ENCODE results near the gene CFD. TPM values are rescaled to one million over a fixed set of nuclear protein-coding genes. Genes with fewer than 3 reads are reported as not detected.

Gene CFD
- polyA plus RNA-seq, 1 experiment = 0.77 TPM

DNA sequence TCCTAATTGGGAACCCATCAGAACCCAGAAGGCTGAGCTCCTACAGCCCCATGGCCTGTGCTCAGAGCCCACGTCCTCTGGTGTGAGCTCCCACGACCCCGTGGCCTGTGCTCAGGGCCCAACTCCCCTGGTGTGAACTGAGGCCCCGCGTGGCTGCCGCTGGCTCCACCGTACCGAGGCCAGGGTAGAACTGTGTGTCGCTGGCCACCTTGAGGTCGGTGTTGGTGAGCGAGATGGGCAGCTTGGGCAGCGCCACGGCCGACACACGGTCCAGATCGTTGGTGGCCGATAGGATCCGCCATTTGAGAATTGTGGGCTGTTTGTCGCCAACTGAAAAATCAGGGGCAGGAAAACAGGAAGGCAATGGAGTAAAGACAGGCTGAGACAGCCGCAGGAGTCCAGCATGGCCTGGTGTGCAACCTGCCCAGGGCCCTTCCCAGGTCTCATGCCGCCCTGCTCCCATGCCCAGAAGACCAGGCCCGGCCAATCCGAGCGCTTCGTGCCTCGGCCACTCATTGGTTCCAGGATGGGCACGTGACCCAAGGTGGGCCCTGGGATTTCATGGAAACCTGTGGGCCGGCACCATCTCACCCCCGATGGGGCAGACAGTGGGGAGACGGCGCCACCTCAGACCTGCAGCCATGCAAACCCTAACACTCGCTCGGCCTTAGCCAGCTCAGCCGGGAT, 22.1 kb downstream of the CFD start:
- TF ChIP-seq, protein P1, sequence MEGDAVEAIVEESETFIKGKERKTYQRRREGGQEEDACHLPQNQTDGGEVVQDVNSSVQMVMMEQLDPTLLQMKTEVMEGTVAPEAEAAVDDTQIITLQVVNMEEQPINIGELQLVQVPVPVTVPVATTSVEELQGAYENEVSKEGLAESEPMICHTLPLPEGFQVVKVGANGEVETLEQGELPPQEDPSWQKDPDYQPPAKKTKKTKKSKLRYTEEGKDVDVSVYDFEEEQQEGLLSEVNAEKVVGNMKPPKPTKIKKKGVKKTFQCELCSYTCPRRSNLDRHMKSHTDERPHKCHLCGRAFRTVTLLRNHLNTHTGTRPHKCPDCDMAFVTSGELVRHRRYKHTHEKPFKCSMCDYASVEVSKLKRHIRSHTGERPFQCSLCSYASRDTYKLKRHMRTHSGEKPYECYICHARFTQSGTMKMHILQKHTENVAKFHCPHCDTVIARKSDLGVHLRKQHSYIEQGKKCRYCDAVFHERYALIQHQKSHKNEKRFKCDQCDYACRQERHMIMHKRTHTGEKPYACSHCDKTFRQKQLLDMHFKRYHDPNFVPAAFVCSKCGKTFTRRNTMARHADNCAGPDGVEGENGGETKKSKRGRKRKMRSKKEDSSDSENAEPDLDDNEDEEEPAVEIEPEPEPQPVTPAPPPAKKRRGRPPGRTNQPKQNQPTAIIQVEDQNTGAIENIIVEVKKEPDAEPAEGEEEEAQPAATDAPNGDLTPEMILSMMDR (IDR thresholded peaks at IDR 0.05; ENCODE audit: insufficient read depth, low read depth, low read length) = no peak
- CTCF ChIA-PET = no interaction called here
- no peak for DNase-seq (ENCODE audit: low read depth)
- no peaks in the 10 kb centered on the region for H3K27me3 ChIP-seq (ENCODE audit: control insufficient read depth, insufficient read depth, low read length)
- peaks cover 48% of the 10 kb centered on the region for H3K36me3 ChIP-seq (ENCODE audit: control insufficient read depth, insufficient read depth, low read length)
- H3K4me3 ChIP-seq (ENCODE audit: low read depth, low read length) = no peak overlapping the region
- POLR2A ChIA-PET = no interaction called here

DNA sequence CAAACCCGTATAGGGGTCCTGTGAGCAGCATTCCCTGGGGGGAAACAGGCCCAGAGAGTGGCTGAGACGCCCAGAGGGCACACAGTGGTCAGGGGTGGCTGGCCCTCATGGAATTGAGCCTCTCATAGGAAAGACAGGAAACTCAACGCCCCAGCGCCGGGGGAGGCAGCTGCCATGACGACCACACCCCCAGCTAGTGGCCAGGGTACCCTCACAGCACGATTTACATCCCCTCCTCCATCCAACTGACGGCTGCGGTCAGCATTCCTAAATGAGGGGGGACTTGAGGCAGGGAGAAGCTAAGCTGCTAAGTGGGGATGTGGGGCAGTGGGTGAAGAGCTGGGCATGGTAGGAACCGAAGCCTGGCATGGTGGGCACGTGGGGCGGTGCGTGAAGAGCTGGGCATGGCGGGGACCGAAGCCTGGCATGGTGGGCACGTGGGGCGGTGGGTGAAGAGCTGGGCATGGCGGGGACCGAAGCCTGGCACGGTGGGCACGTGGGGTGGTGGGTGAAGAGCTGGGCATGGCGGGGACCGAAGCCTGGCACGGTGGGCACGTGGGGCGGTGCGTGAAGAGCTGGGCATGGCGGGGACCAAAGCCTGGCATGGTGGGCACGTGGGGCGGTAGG, 23.5 kb downstream of the CFD start:
- POLR2A ChIA-PET = no interaction called here
- Histone ChIP-seq H3K27me3 (ENCODE audit: control insufficient read depth, insufficient read depth, low read length) (no peaks in the 10 kb centered on the region), H3K36me3 (ENCODE audit: control insufficient read depth, insufficient read depth, low read length) (peaks cover 43% of the 10 kb centered on the region), H3K4me3 (ENCODE audit: low read depth, low read length) (no peak overlapping the region)
- TF ChIP-seq, protein P1 (IDR thresholded peaks at IDR 0.05; ENCODE audit: insufficient read depth, low read depth, low read length) = no peak
- CTCF ChIA-PET = no interaction called here
- DNase-seq (ENCODE audit: low read depth) = no peak

DNA sequence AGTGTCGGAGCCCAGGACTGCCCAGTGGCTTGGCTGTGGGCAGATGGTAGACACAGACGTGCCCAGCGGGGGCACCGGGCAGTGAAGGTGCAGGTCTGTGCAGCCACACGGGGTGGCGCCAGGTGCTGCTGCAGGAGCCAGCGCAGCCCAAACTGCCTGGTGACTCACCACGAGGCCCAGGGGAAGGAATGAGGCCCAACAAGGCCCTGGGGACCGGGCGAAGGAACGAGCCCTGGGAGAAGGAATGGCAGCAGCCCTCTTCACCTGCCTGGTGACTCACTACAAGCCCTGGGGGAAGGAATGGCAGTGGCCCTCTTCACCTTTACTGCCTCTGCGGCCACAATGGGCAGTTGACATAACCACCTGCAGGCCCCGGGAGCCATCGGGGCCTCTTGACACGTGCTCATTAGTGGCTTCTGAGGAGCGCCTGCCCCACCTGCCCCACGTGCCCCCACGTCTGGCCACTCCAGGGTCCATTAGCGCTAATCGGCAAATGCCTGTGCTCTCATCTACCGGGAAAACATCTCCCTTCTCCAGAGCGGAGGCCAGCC, 24.3 kb downstream of the CFD start:
- peaks cover 44% of the 10 kb centered on the region for H3K36me3 ChIP-seq (ENCODE audit: control insufficient read depth, insufficient read depth, low read length)
- ChIA-PET POLR2A (no interaction called here), CTCF (no interaction called here)
- H3K4me3 ChIP-seq (ENCODE audit: low read depth, low read length) = no peak overlapping the region
- no peaks in the 10 kb centered on the region for H3K27me3 ChIP-seq (ENCODE audit: control insufficient read depth, insufficient read depth, low read length)
- TF ChIP-seq, protein P1 (IDR thresholded peaks at IDR 0.05; ENCODE audit: insufficient read depth, low read depth, low read length) = no peak
- DNase-seq (ENCODE audit: low read depth) = no peak

DNA sequence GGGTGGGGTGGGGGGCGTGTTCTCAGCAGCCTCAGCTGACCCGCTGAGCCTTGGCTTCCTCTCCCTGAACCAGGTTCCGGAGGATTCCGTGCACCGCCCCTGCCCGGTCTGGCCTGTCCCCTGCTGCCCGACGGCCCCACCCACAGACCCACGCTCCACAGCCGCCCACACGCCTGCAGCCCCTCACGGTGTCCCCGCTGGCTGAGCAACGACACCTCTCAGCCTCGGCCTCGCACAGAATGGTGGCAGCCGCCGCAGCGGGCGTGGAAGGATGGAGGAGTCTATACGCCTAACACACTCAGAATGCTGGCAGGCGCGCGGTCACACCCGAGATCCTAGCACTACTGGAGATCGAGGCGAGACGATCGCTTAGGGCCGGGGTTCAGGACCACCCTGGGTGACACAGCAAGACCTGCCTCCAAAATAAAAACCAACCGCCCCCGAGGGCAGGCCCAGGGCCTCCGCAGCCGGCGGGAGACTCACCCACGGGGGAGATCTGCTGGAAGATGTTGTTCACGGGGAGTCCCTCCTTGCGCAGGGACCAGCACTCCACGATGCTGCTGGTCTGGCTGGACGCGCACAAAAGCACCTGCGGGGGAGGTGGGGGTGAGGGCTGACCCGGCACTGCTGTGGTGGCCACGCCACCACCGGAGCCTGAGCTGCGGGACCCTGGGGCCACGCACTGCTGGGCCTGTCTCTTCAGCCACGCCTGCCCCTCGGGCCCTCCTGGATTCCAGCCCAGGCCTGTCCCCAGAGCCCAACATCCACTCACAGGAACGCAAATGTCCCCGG, 25.2 kb downstream of the CFD start:
- ChIA-PET CTCF (no interaction called here), POLR2A (no interaction called here)
- TF ChIP-seq, protein P1 (IDR thresholded peaks at IDR 0.05; ENCODE audit: insufficient read depth, low read depth, low read length) = no peak
- Histone ChIP-seq H3K36me3 (ENCODE audit: control insufficient read depth, insufficient read depth, low read length) (peaks cover 49% of the 10 kb centered on the region), H3K4me3 (ENCODE audit: low read depth, low read length) (no peak overlapping the region), H3K27me3 (ENCODE audit: control insufficient read depth, insufficient read depth, low read length) (no peaks in the 10 kb centered on the region)
- no peak for DNase-seq (ENCODE audit: low read depth)
